HG03439 (cell line): Measurements from ENCODE around the gene EXT2.

Experiments used
- ATAC-seq: cut with Tn5 transposase; IDR thresholded peaks from one replicate; pipeline ENCODE4 v1.9.1; 2021; ENCODE audit warnings: mild to moderate bottlenecking, moderate library complexity; ENCODE audit not compliant: unreplicated experiment

EXT2 gene

GRCh38 chr11:44282620-44283019 is 187.1 kb downstream of the EXT2 start:
- ATAC-seq: no peak

- ATAC-seq: no peak
Measured at GRCh38 chr11:44285756-44286155, 190.3 kb downstream of the EXT2 start.

- no peak for ATAC-seq
Measured at GRCh38 chr11:44286268-44286880, 190.9 kb downstream of the EXT2 start.

- ATAC-seq: no peak
Measured at GRCh38 chr11:44286911-44287310, 191.4 kb downstream of the EXT2 start.

GRCh38 chr11:44288133-44288526 is 192.7 kb downstream of the EXT2 start:
- no peak for ATAC-seq

- ATAC-seq: no peak
Measured at GRCh38 chr11:44290208-44290607, 194.7 kb downstream of the EXT2 start.
